OCI-M2 (cell line): ENCODE data around the gene RPS6KA4.

Experiments used
- DNase-seq: peaks from one replicate; lab custom pipeline; 2025; ENCODE audit not compliant: unreplicated experiment; lab: John Stamatoyannopoulos, UW

RPS6KA4 gene

DNA sequence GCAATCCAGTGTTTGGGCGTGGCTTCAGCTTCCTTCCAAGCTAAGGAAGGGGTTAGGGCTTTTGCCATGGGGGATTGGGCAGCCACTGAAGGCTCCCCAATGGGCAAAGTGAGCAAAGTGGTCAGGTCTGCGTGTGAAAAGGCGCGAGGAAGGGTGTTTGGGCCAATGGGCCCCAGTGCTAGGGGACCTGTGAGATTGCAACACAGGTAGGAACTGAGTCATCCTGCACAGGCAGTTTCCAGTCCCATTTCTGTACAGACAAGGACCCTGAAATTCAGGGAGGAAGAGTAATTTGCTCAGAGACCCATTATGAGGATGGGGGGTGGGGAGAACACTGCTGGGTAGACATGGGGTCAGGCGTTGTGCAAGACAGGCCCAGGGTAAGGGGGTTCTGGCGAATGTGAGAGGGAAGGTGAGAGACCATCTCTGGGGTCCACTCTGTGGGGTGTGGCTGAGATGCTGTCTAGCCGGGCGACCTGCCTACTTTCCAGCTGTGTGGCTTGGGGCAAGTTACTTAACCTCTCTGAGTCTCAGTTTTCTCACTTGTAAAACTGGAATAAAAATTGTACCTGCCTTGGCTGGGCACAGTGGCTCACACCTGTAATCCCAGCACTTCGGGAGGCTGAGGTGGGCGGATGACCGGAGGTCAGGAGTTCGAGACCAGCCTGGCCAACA, 11.6 kb upstream of the RPS6KA4 start:
- DNase-seq, result no peak

DNA sequence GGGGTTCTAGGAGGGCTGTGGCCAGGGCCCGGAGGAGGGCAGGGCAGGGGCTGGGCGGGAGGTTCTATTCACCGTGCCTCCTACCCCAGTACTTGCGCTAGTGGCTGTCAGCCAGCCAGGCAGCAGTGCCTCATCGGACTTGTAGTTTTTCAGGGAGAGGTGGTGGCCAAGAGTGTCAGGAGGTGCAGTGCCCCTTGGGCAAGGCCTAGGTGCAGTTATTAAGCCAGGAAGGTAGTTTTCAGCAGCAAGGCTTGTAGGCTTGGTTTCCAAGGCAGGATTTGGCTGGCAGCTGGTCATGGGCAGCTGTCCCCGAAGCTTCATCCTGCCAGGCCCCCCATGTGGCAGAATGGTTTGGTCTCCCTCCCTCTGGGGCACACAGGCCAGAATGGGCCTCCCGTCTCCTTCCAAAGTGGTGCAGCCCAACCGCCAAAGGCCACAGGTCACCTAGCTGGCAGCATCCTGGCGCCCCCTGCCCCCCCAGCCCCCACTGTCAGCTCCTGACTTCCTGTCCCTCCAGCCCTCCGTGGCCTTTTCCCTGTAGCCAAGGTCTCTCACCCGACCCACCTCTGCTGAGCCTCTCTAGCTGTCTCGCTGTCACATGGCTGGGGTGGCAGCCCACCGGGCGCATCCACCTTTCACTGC, 10.5 kb upstream of the RPS6KA4 start:
- no peak for DNase-seq

DNA sequence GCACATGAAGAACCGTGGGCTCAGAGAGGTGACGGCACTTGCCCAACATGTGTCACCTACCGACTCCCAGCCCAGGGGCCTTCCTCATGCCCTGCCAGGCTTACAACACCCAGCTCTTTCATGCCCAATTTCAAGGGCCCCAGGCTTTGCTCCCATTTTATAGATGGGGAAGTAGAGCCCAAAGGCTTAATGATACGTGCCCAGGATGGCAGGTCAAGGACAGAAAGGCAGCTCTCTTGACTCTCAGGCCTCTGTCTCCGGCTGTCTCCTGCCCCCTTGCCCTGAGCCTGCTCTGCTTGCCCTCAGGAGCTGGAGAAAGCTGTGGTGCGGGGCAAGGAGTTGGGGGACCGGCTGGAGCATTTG, 10.0 kb upstream of the RPS6KA4 start:
- no peak for DNase-seq

DNA sequence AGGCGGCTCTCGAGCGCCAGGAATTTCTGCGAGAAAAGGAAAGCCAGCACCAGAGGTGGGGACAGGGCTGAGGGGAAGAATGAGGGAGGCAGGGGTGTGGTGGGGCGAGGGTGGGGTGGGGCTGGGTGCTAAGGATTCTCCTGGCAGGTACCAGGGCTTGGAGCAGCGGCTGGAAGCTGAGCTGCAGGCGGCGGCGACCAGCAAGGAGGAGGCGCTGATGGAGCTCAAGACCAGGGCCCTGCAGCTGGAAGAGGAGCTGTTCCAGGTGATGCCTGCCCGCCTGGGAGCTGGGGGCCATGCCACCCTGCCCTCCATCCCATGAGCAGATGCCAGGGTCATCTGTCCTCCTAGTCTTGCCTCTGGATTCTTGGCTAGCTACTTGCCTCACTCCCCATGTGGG, 9.6 kb upstream of the RPS6KA4 start:
- DNase-seq, result no peak

DNA sequence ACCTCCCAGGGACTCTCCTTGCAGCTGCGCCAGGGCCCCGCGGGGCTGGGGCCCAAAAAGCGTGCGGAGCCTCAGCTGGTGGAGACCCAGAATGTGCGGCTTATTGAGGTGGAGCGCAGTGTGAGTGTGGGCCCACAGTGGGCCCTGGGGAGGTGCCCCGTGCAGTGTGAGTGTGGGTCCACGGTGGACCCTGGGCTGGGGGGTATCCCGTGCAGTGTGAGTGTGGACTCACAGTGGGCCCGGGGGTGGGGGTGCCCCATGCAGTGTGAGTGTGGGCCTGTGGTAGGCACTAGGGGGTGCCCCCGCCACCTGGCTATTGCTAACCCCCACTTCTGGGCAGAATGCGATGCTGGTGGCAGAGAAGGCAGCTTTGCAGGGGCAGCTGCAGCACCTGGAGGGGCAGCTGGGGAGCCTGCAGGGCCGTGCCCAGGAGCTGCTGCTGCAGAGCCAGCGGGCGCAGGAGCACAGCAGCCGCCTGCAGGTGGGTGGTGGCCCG, 7.8 kb upstream of the RPS6KA4 start:
- DNase-seq, result no peak

DNA sequence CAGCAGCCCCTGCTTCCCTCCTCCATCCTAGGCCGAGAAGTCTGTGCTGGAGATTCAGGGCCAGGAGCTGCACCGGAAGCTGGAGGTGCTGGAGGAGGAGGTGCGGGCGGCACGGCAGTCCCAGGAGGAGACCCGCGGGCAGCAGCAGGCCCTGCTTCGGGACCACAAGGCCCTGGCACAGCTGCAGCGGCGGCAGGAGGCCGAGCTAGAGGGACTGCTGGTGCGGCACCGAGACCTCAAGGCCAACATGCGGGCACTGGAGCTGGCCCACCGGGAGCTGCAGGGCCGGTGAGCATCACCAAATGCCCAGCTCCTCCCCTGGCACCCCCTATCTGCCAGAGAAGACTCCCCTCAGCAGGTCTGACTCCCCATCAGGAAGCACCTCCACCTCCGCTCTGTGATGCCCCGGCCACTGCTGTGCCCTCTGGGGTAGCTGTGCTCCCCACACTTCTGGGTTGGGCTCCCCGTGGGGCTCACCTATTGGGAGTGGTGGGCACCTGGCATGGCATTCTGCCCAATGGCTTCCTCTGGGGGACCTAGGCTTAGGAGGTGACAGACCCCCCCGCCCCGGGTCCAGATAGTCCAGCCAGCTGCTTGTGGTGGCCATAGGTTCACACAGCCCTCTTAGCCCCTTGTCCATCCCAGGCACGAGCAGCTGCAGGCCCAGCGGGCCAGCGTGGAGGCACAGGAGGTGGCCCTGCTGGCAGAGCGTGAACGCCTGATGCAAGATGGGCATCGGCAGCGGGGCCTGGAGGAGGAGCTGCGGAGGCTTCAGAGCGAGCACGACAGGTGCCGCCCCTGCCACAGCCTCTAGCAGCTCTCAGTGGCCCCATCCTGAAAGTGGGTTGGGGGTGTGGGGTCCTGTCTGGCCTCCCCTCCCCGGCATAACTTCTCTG, 6.6 kb upstream of the RPS6KA4 start:
- no peak for DNase-seq

DNA sequence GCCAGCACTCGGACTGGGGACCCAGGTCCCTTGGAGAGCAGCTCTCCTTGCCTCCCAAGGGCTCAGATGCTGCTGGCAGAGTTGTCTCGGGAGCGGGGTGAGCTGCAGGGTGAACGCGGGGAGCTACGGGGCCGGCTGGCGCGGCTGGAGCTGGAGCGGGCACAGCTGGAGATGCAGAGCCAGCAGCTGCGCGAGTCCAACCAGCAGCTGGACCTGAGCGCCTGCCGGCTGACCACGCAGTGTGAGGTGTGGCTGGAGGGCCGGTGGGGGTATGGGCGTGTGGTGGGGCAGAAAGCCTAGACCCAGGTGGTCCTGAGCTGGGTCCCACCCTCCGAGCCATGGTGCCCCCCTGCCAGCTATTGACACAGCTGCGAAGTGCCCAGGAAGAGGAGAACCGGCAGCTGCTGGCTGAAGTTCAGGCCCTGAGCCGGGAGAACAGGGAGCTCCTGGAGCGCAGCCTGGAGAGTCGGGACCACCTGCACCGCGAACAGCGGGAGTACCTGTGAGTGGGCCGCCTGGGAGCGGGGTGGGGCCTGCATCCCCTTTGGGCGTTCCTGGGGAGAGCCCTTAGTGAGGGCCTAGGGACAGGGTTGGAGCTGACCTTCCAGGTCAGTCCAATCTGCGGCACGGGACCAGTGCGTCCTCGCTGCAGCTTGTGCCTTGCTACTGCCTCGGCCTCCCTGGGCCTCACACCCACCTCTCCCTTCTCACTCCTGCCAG, 5.8 kb upstream of the RPS6KA4 start:
- DNase-seq, result no peak

DNA sequence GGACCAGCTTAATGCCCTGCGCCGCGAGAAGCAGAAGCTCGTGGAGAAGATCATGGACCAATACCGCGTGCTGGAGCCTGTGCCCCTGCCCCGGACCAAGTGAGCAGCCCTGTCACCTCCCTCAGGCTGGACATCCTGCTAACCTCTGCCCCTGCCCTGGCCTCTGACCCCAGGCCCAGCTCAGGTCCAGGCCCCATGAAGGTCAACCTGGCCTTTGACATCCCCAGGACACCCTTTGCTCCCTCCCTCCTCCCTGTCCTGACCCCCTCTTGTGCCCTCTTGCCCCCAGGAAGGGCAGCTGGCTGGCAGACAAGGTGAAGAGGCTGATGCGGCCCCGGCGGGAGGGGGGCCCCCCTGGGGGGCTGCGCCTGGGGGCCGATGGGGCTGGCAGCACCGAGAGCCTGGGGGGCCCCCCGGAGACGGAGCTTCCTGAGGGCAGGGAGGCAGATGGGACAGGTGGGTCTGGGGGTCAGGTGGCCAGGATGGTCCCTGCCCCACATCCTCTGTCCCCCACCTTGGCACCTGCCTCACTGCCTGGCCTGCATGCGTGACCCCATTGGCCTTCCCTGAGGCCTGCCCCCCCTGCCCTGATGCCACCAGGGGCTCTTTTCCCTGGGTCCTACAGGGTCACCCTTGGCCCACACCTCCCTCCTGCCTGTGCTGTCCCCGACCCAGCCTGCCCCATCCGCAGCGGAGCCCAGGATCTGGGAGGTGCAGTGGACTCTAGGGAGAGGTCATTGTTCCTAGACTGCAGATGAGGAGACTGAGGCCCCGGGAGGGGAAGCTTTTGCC, 5.1 kb upstream of the RPS6KA4 start:
- DNase-seq, result no peak

DNA sequence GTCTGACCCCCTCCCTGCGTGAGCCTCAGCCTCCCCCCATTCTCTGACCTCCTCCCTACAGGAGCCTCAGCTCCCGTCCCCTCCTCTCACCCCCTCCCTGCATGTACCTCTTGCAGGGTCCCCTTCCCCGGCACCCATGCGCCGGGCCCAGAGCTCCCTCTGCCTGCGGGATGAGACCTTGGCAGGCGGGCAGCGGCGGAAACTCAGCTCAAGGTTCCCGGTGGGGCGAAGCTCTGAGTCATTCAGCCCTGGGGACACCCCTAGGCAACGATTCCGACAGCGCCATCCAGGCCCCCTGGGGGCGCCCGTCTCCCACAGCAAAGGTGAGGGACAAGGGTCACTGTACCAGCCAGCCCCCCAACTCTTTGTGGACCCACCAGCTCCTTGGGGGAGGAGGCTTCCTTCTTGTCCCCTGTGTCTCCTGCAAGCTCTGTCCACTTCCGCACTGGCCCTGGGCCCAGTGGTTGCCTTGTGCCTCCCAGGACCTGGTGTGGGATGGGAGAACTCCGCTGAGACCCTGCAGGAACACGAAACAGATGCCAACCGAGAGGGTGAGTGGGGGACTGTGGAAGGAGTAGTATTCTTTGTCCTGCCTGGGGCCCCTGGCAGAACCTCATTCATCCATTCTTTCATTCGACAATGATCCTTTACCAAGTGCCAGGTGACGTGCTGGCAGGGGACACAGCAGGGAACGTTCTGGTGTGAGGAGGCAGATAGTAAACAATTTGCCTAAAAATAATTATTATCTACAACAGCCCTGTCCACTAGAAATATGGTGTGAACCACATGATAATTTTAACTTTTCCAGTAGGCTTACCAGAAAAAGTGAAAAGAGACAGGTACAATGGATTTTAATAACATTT, 3.7 kb upstream of the RPS6KA4 start:
- DNase-seq, result no peak

DNA sequence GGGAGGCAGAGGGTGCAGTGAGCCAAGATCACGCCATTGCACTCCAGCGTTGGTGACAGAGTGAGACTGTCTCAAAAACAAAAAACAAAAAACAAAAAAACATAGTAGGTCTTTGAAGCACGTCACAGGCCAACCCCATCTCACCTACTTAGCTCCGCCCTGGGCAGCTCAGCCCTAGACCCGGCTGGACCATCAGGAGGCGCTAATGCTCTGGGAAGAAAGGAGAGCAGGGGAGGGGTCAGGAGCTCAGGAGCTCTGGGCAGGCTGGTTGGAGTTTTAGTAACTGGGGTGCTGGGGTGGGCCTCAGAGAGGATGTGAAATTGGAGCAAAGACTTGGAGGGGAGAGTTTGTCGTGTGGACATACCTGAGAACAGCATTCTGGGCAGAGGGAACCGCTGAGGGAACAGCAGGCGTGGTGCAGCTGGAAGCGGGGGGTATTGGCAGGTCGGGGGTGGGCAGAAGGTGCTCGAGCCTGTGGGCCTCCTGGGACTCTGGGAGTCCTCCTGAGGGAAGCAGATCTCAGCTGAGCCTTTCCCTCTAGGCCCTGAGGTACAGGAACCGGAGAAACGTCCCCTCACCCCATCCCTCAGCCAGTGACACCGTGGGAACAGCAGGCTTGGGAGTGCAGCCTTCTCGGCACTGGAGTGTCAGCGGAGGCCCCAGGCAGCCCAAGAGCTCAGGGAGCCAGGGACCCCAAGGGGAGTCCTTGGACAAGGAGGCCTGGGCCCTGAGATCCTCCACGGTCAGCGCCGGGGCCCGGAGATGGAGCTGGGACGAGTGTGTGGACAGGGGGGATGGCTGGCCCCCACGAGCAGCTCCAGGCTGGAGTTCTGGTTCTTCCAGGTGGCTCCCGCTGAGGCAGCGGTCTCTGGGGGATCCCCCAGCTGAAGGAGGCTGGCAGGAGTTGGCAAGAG, 2.2 kb upstream of the RPS6KA4 start:
- no peak for DNase-seq

DNA sequence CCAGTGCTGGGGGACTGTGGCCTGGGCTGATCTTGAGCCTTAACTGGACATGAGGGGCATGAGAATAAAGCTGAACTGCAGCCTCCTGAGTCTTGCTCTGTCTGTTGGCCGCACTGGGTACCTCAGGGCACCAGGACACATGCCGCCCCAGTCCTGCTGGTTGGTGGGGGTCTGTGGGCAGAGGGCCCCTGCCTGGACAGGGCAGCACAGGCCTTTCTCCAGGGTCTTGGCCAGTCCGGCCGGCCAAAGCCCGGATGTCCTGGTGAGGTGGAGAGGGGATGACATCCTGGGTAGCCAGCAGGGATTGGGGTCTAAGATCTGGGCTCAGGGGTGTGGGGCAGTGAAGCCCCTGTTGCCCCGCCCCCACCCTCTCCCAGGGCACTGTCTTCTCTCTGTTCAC, 1.5 kb upstream of the RPS6KA4 start:
- DNase-seq, result no peak

DNA sequence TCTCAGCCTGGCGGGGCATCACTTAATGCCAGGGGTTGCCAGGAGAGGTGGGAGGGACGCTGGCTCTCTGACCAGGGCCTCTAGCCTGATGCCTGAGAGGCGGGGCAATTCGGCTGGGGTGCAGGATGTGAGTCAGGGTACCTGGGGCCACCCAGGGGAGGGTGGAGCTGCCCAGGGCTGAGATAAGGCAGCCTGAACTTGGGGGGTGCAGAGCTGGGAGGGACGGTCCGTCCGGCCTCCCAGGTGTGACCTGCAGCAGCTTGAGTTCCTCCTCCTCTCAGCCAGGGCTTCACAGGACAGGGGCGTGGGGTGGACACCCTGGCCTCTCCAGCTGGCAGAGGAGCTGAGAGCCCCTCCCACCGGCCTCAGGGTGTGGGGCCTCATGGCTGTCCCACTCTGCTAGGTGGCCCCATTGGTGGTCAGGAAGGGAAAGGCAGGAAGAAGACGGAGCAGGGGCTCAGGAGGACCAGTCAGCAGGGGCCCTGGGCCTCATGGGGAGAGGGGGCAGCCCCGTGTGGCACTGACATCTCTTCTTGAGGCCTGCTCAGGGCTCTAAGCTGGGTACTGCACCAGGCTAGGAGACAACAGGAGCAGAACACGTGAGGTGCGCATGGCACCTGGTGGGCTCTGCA, 942 bp upstream of the RPS6KA4 start:
- DNase-seq, result no peak

DNA sequence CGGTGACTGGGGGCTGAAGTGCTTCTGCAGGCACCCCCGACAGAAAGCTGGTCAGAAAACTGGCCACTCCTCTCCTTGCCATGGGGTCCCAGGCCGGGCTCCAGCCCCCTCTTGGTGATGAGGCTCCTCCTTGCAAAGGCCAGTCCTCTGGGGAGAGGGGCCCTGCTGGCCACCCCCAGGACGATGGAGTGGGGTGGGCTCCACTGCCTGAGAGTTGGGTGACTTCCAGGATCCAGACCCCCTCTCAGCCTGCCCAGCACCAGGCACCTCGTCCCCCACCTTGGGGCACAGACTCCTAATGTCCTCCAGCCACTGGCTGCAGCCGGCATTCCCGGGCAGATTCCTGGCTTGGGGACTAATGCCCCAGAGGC, 441 bp upstream of the RPS6KA4 start:
- no peak for DNase-seq

DNA sequence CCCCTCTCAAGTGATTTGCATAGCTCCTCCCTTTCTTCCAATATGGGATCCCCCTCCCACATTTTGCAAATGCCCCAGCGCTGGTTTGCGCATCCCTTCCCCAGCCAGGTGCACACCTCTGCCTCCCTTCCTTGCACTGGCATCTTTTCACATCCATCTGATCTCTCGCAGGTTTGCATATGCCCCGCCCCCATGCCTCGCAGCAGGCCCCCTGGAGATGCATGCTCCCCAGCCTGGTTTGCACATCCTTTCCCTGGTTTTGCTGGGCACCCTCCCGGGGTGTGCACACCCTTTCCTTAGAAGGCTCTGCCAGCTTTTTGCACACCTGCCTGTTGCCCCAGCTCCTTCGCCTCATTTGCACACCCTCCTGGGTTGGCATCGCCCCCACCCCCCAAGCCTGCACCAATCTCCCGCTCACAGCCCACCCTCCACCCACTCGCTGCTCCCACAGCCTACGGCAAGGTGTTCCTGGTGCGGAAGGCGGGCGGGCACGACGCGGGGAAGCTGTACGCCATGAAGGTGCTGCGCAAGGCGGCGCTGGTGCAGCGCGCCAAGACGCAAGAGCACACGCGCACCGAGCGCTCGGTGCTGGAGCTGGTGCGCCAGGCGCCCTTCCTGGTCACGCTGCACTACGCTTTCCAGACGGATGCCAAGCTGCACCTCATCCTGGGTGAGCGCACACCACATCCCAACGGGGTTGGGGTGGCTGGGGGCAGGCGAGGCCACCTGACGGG, 917 bp downstream of the RPS6KA4 start:
- DNase-seq, result no peak

DNA sequence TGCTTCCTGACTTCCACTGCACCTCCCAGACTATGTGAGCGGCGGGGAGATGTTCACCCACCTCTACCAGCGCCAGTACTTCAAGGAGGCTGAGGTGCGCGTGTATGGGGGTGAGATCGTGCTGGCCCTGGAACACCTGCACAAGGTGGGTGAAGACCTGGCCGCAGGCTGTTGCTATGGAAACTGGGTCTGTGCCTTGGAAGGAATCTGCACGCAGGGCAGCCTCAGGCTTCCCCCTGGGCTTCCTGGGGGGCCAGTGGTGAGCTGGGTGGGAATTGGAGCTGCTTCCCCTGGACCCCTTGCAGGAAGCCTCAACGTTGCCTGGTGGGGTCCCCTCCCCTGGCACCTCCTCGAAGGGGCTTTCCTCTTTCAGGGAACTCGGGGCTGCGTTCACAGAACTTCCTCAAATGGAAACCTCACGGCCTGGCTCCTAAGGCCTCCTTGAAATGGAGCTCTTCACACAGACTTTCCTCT, 1.5 kb downstream of the RPS6KA4 start:
- DNase-seq, result no peak

DNA sequence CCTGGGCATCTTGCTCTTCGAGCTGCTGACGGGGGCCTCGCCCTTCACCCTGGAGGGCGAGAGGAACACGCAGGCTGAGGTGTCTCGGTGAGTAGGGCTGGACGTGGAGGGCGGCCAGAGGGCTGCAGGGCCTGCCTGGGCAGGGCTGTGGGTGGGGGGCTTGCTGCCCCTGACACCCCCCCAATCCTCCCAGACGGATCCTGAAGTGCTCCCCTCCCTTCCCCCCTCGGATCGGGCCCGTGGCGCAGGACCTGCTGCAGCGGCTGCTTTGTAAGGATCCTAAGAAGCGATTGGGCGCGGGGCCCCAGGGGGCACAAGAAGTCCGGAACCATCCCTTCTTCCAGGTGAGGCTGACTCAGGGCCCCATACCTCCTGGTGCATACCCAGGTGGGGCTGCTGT, 2.7 kb downstream of the RPS6KA4 start:
- DNase-seq, result no peak

DNA sequence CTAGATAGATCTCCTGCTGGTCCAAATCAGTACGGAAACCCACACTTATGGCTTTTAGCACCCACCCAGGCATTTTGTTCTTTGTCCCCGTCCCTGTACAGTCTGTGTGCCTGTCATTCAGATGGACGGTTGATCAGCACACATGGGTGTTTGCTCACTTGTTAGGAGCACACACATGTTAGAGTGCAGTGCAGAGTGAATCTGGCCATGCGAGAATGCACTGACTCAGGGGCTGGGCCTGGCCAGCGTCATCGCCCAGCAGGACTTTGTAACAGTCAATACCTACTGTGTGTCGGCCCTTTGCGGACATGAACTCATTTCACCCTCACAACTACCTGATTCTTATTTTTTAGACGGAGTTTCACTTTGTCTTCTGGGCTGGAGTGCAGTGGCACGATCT, 3.4 kb downstream of the RPS6KA4 start:
- DNase-seq, result no peak
